OCI-LY1 (cell line): ENCODE data around the gene IHH.
A peak's percentile ranks its signal among the peaks of the same experiment; 100 is the strongest.

Experiments
- H2AFZ ChIP-seq: fragments of 200-600 bp; sonication (generic), shearing (Covaris generic); 2 replicates; pipeline ENCODE4 v1.6.0; 2014; ENCODE audit warnings: antibody characterized with exemption, mild to moderate bottlenecking, low read length
- H3F3A ChIP-seq: fragments of 200-600 bp; sonication (generic), shearing (Covaris generic); 2 replicates; pipeline ENCODE4 v1.6.0; 2014; ENCODE audit warnings: mild to moderate bottlenecking, antibody characterized with exemption, low read length, moderate library complexity; ENCODE audit not compliant: insufficient read depth
- H3K27ac ChIP-seq: fragments of 200-600 bp; sonication (generic); 2 replicates; pipeline ENCODE4 v1.5.1; 2014; ENCODE audit warnings: low read length, mixed run types, mild to moderate bottlenecking, low read depth; ENCODE audit not compliant: poor library complexity, severe bottlenecking
- H3K27me3 ChIP-seq: fragments of 200-600 bp; sonication (generic); 2 replicates; pipeline ENCODE4 v1.6.0; 2014; ENCODE audit warnings: antibody characterized with exemption, mild to moderate bottlenecking, low read length, moderate library complexity; ENCODE audit not compliant: insufficient read depth
- H3K36me3 ChIP-seq: fragments of 200-600 bp; sonication (generic); 2 replicates; pipeline ENCODE4 v1.6.1; 2014; ENCODE audit warnings: mild to moderate bottlenecking, antibody characterized with exemption, low read length, moderate library complexity, mixed read lengths; ENCODE audit not compliant: insufficient read depth
- H3K4me1 ChIP-seq: fragments of 200-600 bp; sonication (generic); 2 replicates; pipeline ENCODE4 v1.5.1; 2014; ENCODE audit warnings: mild to moderate bottlenecking, low read length, moderate library complexity; ENCODE audit not compliant: insufficient read depth, severe bottlenecking
- H3K4me2 ChIP-seq: fragments of 200-600 bp; sonication (generic), shearing (Covaris generic); 2 replicates; pipeline ENCODE4 v1.6.1; 2014; ENCODE audit warnings: low read length
- H3K4me3 ChIP-seq: fragments of 200-600 bp; sonication (generic); 2 replicates; pipeline ENCODE4 v1.5.1; 2014; ENCODE audit warnings: low read length, low read depth, mild to moderate bottlenecking, mixed read lengths; ENCODE audit not compliant: poor library complexity, severe bottlenecking
- H3K79me2 ChIP-seq: fragments of 200-600 bp; shearing (Covaris generic); 2 replicates; pipeline ENCODE4 v1.6.1; 2016; ENCODE audit warnings: mixed run types, low read length, mixed read lengths; ENCODE audit not compliant: insufficient read depth
- H3K9ac ChIP-seq: fragments of 200-600 bp; sonication (generic), shearing (Covaris generic); 2 replicates; pipeline ENCODE4 v1.6.1; 2014; ENCODE audit warnings: mild to moderate bottlenecking, low read length, mixed read lengths
- H3K9me2 ChIP-seq: fragments of 200-600 bp; sonication (generic), shearing (Covaris generic); 2 replicates; pipeline ENCODE4 v1.6.1; 2014; ENCODE audit warnings: low read depth, mild to moderate bottlenecking, low read length, mixed read lengths
- H3K9me3 ChIP-seq: fragments of 200-600 bp; shearing (Covaris generic); 2 replicates; pipeline ENCODE4 v1.6.1; 2014; ENCODE audit warnings: low read length, mixed read lengths
- H4K20me1 ChIP-seq: fragments of 200-600 bp; sonication (generic), shearing (Covaris generic); 2 replicates; pipeline ENCODE4 v1.6.0; 2016; ENCODE audit warnings: mild to moderate bottlenecking, low read length; ENCODE audit not compliant: insufficient read depth
- EZH2 ChIP-seq: fragments of 200-600 bp; sonication (generic), shearing (Covaris generic); IDR thresholded peaks from 2 replicates; pipeline ENCODE4 v1.8.0; 2017; ENCODE audit warnings: borderline replicate concordance, mixed run types, mild to moderate bottlenecking, antibody characterized with exemption, low read length, moderate library complexity, mixed read lengths
- TF ChIP-seq, protein P1 (sequence below): fragments of 200-600 bp; sonication (generic), shearing (Covaris generic); IDR thresholded peaks from 2 replicates; pipeline ENCODE4 v1.5.1; 2017; ENCODE audit warnings: mild to moderate bottlenecking, antibody characterized with exemption, low read length, moderate library complexity, mixed read lengths

IHH gene

DNA sequence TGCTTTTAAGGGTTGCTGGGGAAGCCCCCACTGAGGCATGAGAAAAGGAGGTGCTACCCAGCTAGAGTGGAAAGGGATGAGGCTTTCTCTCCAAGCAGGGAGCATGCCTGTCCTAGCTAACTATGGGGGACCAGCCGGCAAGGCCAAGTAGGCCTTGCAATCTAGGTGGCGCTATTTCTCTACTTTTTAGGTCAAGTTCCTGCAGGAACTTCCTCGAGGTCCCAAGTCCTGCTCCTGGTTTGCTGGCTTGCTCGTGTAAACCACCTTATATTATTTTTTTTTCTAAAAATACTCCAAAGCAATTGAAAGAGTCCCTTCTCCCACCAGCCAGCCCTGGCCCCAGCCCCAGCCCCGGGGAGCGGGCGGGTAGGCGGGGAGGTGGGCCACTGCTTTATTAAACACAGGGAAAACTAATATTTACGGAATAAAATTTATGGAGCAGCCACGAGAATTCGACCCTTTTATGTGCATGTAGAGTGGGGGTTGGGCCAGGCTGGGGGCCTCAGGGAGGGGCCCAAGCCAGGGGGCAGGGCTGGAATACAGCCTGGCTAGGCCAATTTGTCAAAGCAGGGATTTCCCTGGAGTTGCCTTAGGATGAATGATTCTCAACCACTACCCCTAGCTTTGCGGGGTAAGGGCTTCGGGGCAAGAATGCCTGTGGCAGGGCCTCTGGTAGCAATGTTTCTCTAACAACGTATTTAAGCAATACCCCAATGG lies 12.8 kb upstream of the IHH start:
- Histone ChIP-seq H3K4me2 (no peak overlapping the region), H3K9me2 (no peaks in the 10 kb centered on the region), H4K20me1 (no peaks in the 10 kb centered on the region), H3K27me3 (no peaks in the 10 kb centered on the region), H3K4me3 (no peak overlapping the region), H3K9ac (no peak overlapping the region), H3K36me3 (peaks cover 8% of the 10 kb centered on the region; the same call in 1 of the 2 replicates), H3K9me3 (no peaks in the 10 kb centered on the region), H2AFZ (no peak overlapping the region), H3F3A (no peaks in the 10 kb centered on the region), H3K27ac (no peak overlapping the region), H3K79me2 (no peaks in the 10 kb centered on the region), H3K4me1 (no peaks in the 10 kb centered on the region)
- TF ChIP-seq, protein P1, sequence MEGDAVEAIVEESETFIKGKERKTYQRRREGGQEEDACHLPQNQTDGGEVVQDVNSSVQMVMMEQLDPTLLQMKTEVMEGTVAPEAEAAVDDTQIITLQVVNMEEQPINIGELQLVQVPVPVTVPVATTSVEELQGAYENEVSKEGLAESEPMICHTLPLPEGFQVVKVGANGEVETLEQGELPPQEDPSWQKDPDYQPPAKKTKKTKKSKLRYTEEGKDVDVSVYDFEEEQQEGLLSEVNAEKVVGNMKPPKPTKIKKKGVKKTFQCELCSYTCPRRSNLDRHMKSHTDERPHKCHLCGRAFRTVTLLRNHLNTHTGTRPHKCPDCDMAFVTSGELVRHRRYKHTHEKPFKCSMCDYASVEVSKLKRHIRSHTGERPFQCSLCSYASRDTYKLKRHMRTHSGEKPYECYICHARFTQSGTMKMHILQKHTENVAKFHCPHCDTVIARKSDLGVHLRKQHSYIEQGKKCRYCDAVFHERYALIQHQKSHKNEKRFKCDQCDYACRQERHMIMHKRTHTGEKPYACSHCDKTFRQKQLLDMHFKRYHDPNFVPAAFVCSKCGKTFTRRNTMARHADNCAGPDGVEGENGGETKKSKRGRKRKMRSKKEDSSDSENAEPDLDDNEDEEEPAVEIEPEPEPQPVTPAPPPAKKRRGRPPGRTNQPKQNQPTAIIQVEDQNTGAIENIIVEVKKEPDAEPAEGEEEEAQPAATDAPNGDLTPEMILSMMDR, result peak; percentile 62
- TF ChIP-seq EZH2, result no peak

DNA sequence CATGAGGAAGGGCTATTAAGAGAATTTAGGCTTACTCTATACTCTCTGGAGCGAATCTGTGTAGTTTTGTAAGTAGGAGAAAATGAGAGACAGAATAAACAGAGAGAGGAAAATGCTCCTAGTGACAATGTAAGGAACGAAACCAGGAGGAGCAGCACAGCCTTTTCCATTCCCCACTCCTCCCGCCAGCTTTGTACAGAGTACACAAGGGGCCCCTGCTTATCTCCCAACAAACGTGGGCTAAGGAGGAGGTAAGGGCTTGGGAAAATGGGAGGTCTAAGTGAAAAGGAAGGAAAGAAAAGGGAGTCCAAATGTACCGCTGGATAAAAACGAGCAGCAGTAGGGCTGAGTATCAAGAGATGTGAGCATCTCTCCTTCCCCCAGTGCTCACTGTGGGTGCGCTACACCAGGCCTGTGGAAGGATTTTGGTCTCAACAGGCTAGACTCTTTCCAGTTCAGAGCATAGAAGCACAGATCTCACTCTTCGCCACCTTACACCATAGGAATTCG lies 12.1 kb upstream of the IHH start:
- Histone ChIP-seq H3F3A (no peaks in the 10 kb centered on the region), H3K4me3 (no peak overlapping the region), H3K27me3 (no peaks in the 10 kb centered on the region), H2AFZ (no peak overlapping the region), H3K79me2 (no peaks in the 10 kb centered on the region), H3K4me1 (no peaks in the 10 kb centered on the region), H4K20me1 (no peaks in the 10 kb centered on the region), H3K36me3 (peaks cover 8% of the 10 kb centered on the region; the same call in 1 of the 2 replicates), H3K27ac (no peak overlapping the region), H3K4me2 (no peak overlapping the region), H3K9ac (no peak overlapping the region), H3K9me3 (no peaks in the 10 kb centered on the region), H3K9me2 (no peaks in the 10 kb centered on the region)
- TF ChIP-seq, protein P1, result no peak
- TF ChIP-seq EZH2, result no peak

DNA sequence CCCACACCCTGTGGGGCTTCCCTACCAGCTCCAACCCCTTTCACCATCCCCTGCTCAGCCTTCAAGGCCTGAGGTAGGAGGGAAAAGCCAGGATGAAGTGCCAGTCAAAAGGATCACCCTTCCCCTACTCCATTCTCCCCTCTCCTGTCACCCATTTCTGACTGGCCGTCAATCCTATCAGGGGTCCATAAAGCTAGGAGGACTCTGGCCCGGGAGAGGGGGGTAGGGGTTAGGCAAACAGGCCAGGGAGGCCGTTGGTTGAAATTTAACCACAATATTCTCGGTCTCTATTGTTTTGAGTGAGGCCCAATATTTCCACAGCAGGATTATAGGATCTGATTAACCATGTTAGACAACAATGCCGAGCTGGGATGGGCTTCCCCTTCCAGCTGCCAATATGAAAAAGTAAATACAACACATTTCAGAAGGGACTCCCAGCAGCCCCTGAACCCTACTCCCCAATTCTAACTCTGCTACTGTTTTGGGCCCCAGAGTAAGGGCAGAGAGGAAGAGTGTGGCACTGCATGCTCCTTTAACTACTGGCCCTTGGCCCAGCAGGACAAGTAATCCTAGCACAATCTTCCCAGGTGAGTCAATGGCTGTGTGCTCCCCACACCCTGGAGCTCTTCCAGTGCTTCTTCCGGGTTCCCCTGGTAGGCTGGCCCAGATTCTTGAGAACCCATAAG lies 10.6 kb upstream of the IHH start:
- H3K9me3 ChIP-seq, result no peaks in the 10 kb centered on the region

More for the DNA sequence above, 10.6 kb upstream of the IHH start:
- H3K27ac ChIP-seq, result no peak overlapping the region
- no peaks in the 10 kb centered on the region for H4K20me1 ChIP-seq
- H2AFZ ChIP-seq, result no peak overlapping the region
- no peak overlapping the region for H3K4me3 ChIP-seq
- H3K4me1 ChIP-seq, result no peaks in the 10 kb centered on the region
- no peak overlapping the region for H3K9ac ChIP-seq
- H3K9me2 ChIP-seq, result no peaks in the 10 kb centered on the region
- no peak for TF ChIP-seq EZH2
- TF ChIP-seq, protein P1, result no peak
- no peaks in the 10 kb centered on the region for H3K79me2 ChIP-seq
- H3K36me3 ChIP-seq, result no peaks in the 10 kb centered on the region
- no peaks in the 10 kb centered on the region for H3F3A ChIP-seq
- H3K27me3 ChIP-seq, result no peaks in the 10 kb centered on the region
- no peak overlapping the region for H3K4me2 ChIP-seq
